K562 (cell line): ENCODE data around the gene POLR3E.

Experiments
- NCOA6 ChIP-seq: fragments of 450-650 bp; IDR thresholded peaks from 2 replicates; pipeline ENCODE4 v1.6.1; 2017; ENCODE audit warnings: mild to moderate bottlenecking
- SRF ChIP-seq, 2 experiments: fragments of 250-450, 450-650 bp in 1 of 2; sonication (Bioruptor Pico) in 1 of 2; sonication (generic) in 1 of 2; formaldehyde crosslinking; IDR thresholded peaks; 2 replicates each; pipeline versions ENCODE4 v1.5.0 to v1.5.1; 2020 to 2022; ENCODE audit warnings: mild to moderate bottlenecking in 1 of 2, missing genetic modification reagents in 1 of 2

- TF ChIP-seq NCOA6 (no peak), SRF (CRISPR knock-in tag; IDR thresholded peaks at IDR 0.05) (no peak)
Measured at GRCh38 chr16:22326771-22327445, 29.7 kb downstream of the POLR3E start.
